KMS-11 (cell line): ENCODE data around the gene C16orf74.

Source experiments
- H2AFZ ChIP-seq: fragments of 200-600 bp; sonication (generic); 2 replicates; pipeline ENCODE4 v1.6.1; 2016; ENCODE audit warnings: antibody characterized with exemption, mixed run types, low read depth
- H3K27ac ChIP-seq: fragments of 200-600 bp; sonication (generic); 2 replicates; pipeline ENCODE4 v1.6.1; 2016; ENCODE audit warnings: mild to moderate bottlenecking, mixed run types
- H3K27me3 ChIP-seq: fragments of 200-600 bp; sonication (generic); 2 replicates; pipeline ENCODE4 v1.6.1; 2017; ENCODE audit warnings: mild to moderate bottlenecking, low read depth, mixed run types, moderate library complexity; ENCODE audit not compliant: insufficient read depth
- H3K36me3 ChIP-seq: fragments of 200-600 bp; sonication (generic); 2 replicates; pipeline ENCODE4 v1.6.1; 2017; ENCODE audit warnings: mild to moderate bottlenecking, mixed run types; ENCODE audit not compliant: insufficient read depth
- H3K4me1 ChIP-seq: fragments of 200-600 bp; sonication (generic); 2 replicates; pipeline ENCODE4 v1.6.1; 2016; ENCODE audit warnings: mild to moderate bottlenecking, low read depth, mixed run types; ENCODE audit not compliant: poor library complexity, severe bottlenecking
- H3K4me2 ChIP-seq: fragments of 200-600 bp; sonication (generic); 2 replicates; pipeline ENCODE4 v1.7.0; 2016; ENCODE audit warnings: mild to moderate bottlenecking, mixed run types
- H3K4me3 ChIP-seq: fragments of 200-600 bp; sonication (generic); IDR thresholded peaks from 2 replicates; pipeline ENCODE4 v1.6.1; 2017; ENCODE audit warnings: low read depth, low read length, mixed read lengths; ENCODE audit not compliant: insufficient read depth
- H3K79me2 ChIP-seq: fragments of 200-600 bp; sonication (generic); 2 replicates; pipeline ENCODE4 v1.6.1; 2016; ENCODE audit warnings: low read depth, mixed run types; ENCODE audit not compliant: insufficient read depth
- H3K9ac ChIP-seq: fragments of 200-600 bp; sonication (generic); 2 replicates; pipeline ENCODE4 v1.6.1; 2016; ENCODE audit warnings: mild to moderate bottlenecking, mixed run types
- H4K20me1 ChIP-seq: fragments of 200-600 bp; sonication (generic); 2 replicates; pipeline ENCODE4 v1.6.1; 2016; ENCODE audit warnings: mild to moderate bottlenecking, mixed run types; ENCODE audit not compliant: insufficient read depth
- CTCF ChIP-seq: fragments of 200-600 bp; sonication (generic); conservative IDR thresholded peaks from 2 replicates; pipeline ENCODE4 v1.6.1; 2017; ENCODE audit warnings: low read depth, mild to moderate bottlenecking, antibody characterized with exemption, low read length, moderate library complexity, mixed read lengths

Gene C16orf74

GRCh38 chr16:85674828-85675227 is 76.1 kb downstream of the C16orf74 start:
- H3K79me2 ChIP-seq: peaks cover 8% of the 10 kb centered on the region; the same call in 1 of the 2 replicates
- H3K4me3 ChIP-seq: no peak overlapping the region
- no peaks in the 10 kb centered on the region for H4K20me1 ChIP-seq
- TF ChIP-seq CTCF: no peak
- H3K4me2 ChIP-seq: peak overlapping the region; percentile 46
- no peak overlapping the region for H3K9ac ChIP-seq
- no peaks in the 10 kb centered on the region for H3K27me3 ChIP-seq
- 0 out of 2 replicates have a peak, but pooled peaks cover 6% of the 10 kb centered on the region for H3K36me3 ChIP-seq
- H3K4me1 ChIP-seq: peaks cover 36% of the 10 kb centered on the region
- H3K27ac ChIP-seq: peak overlapping the region; percentile 47
- no peak overlapping the region for H2AFZ ChIP-seq

GRCh38 chr16:85674418-85674755 is 76.5 kb downstream of the C16orf74 start:
- Histone ChIP-seq H2AFZ (no peak overlapping the region), H4K20me1 (no peaks in the 10 kb centered on the region), H3K4me2 (no peak overlapping the region; the same call in 1 of the 2 replicates), H3K79me2 (peaks cover 8% of the 10 kb centered on the region; the same call in 1 of the 2 replicates), H3K27ac (peak overlapping the region; percentile 47; the same call in 1 of the 2 replicates), H3K4me3 (no peak overlapping the region), H3K9ac (no peak overlapping the region), H3K27me3 (no peaks in the 10 kb centered on the region), H3K4me1 (peaks cover 36% of the 10 kb centered on the region), H3K36me3 (0 out of 2 replicates have a peak, but pooled peaks cover 6% of the 10 kb centered on the region)
- TF ChIP-seq CTCF: no peak

GRCh38 chr16:85673529-85674417 is 77.1 kb downstream of the C16orf74 start:
- no peaks in the 10 kb centered on the region for H4K20me1 ChIP-seq
- no peak for TF ChIP-seq CTCF
- H3K27ac ChIP-seq: no peak overlapping the region
- H3K27me3 ChIP-seq: no peaks in the 10 kb centered on the region
- H3K4me3 ChIP-seq: no peak overlapping the region
- H3K36me3 ChIP-seq: 0 out of 2 replicates have a peak, but pooled peaks cover 6% of the 10 kb centered on the region
- no peak overlapping the region for H3K9ac ChIP-seq
- H2AFZ ChIP-seq: no peak overlapping the region
- no peak overlapping the region for H3K4me2 ChIP-seq
- peaks cover 36% of the 10 kb centered on the region for H3K4me1 ChIP-seq
- H3K79me2 ChIP-seq: peaks cover 8% of the 10 kb centered on the region; the same call in 1 of the 2 replicates

GRCh38 chr16:85670840-85671239 is 80.1 kb downstream of the C16orf74 start:
- Histone ChIP-seq H3K79me2 (peaks cover 7% of the 10 kb centered on the region; the same call in 1 of the 2 replicates), H3K4me2 (no peak overlapping the region), H3K4me3 (no peak overlapping the region), H3K4me1 (peaks cover 19% of the 10 kb centered on the region), H4K20me1 (no peaks in the 10 kb centered on the region), H3K27ac (no peak overlapping the region), H3K27me3 (no peaks in the 10 kb centered on the region), H3K9ac (no peak overlapping the region), H3K36me3 (0 out of 2 replicates have a peak, but pooled peaks cover 6% of the 10 kb centered on the region), H2AFZ (no peak overlapping the region)
- no peak for TF ChIP-seq CTCF
